B cell (primary cell): ENCODE results near the gene EYA4. TPM values are rescaled to one million over a fixed set of nuclear protein-coding genes. Genes with fewer than 3 reads are reported as not detected.

Source experiments
- ATAC-seq: fragments of 200-7000 bp; cut with Tn5 transposase; one replicate; pipeline ENCODE4 v1.10.0; 2021; ENCODE audit warnings: low read depth, mild to moderate bottlenecking, moderate number of reproducible peaks, moderate library complexity
- CTCF ChIA-PET: fragments of 350-600 bp; sonication (Branson Sonifier 250); formaldehyde crosslinking; loops from one replicate; lab custom pipeline; 2021; ENCODE audit warnings: antibody characterized with exemption, inconsistent platforms; lab: Charles Lee
- POLR2A ChIA-PET: fragments of 350-600 bp; sonication (Branson Sonifier 250); formaldehyde crosslinking; loops from one replicate; lab custom pipeline; 2021; ENCODE audit warnings: antibody characterized with exemption; lab: Charles Lee
- DNase-seq: peaks from one replicate; pipeline ENCODE4 v3.0.0; 2013
- H2AFZ ChIP-seq: 2 replicates; pipeline ENCODE4 v1.6.1; 2012; ENCODE audit warnings: mild to moderate bottlenecking, low read depth, low read length; ENCODE audit not compliant: insufficient read depth, poor library complexity, severe bottlenecking
- H3K27ac ChIP-seq, 2 donors: 1 replicate in 1 of 2; 2 replicates in 1 of 2; pipeline ENCODE4 v1.5.1; 2012 to 2013; ENCODE audit warnings: low read length in 2 of 2, mild to moderate bottlenecking in 2 of 2, moderate library complexity in 1 of 2
- H3K27me3 ChIP-seq, 4 experiments: fragments of 200-600 bp in 1 of 4; sonication (generic) in 1 of 4; replicated peaks in 1 of 4; 1 replicate in 2 of 4; 2 replicates in 2 of 4; pipeline versions ENCODE4 v1.6.1 to v1.7.0; 2013 to 2016; ENCODE audit warnings: low read length in 3 of 4, mild to moderate bottlenecking in 2 of 4, mixed read lengths in 1 of 4, moderate library complexity in 1 of 4; ENCODE audit not compliant: insufficient read depth in 4 of 4, control insufficient read depth in 3 of 4; ENCODE audit errors: control extremely low read depth in 1 of 4
- H3K36me3 ChIP-seq, 2 experiments: replicated peaks in 1 of 2; 1 replicate in 1 of 2; 2 replicates in 1 of 2; pipeline versions ENCODE4 v1.6.1 to v1.7.1; 2013; ENCODE audit warnings: low read length in 1 of 2; ENCODE audit not compliant: insufficient read depth in 2 of 2, control insufficient read depth in 1 of 2; ENCODE audit errors: control extremely low read depth in 1 of 2, extremely low read depth in 1 of 2
- H3K4me1 ChIP-seq, 2 donors: fragments of 200-600 bp in 1 of 2; sonication (generic) in 1 of 2; 1 replicate in 1 of 2; 2 replicates in 1 of 2; pipeline versions ENCODE4 v1.5.1 to v1.6.1; 2013 to 2017; ENCODE audit warnings: low read length in 2 of 2; ENCODE audit not compliant: control insufficient read depth in 2 of 2, insufficient read depth in 2 of 2
- H3K4me2 ChIP-seq: replicated peaks from 2 replicates; pipeline ENCODE3; 2012; ENCODE audit warnings: mild to moderate bottlenecking, low read depth, low read length; ENCODE audit not compliant: poor library complexity, severe bottlenecking
- H3K4me3 ChIP-seq, 5 experiments: fragments of 200-600 bp in 1 of 5; sonication (generic) in 1 of 5; 1 replicate in 3 of 5; 2 replicates in 2 of 5; pipeline versions ENCODE4 v1.5.1 to v1.7.0; 2011 to 2016; ENCODE audit warnings: low read length in 4 of 5, mild to moderate bottlenecking in 4 of 5, low read depth in 2 of 5, control low read depth in 1 of 5, moderate library complexity in 1 of 5; ENCODE audit not compliant: insufficient read depth in 1 of 5; ENCODE audit errors: control extremely low read depth in 1 of 5, extremely low read depth in 1 of 5
- H3K79me2 ChIP-seq: fragments of 200-600 bp; sonication (generic); one replicate; pipeline ENCODE4 v1.6.0; 2016; ENCODE audit warnings: low read length; ENCODE audit not compliant: control insufficient read depth, insufficient read depth
- H3K9ac ChIP-seq: fragments of 200-600 bp; sonication (generic); 2 replicates; pipeline ENCODE4 v1.6.1; 2017; ENCODE audit warnings: mild to moderate bottlenecking, low read length, moderate library complexity
- H3K9me3 ChIP-seq, 3 donors: one replicate each; pipeline versions ENCODE4 v1.6.1 to v1.7.1; 2013; ENCODE audit warnings: low read length in 2 of 3; ENCODE audit not compliant: control insufficient read depth in 2 of 3, insufficient read depth in 1 of 3; ENCODE audit errors: control extremely low read depth in 1 of 3
- H4K20me1 ChIP-seq: 2 replicates; pipeline ENCODE4 v1.6.0; 2012; ENCODE audit warnings: mild to moderate bottlenecking, low read length; ENCODE audit not compliant: insufficient read depth, control insufficient read depth, poor library complexity, severe bottlenecking
- H3K27ac Mint-ChIP-seq: one replicate; pipeline ENCODE4 v1.8.0; 2021; ENCODE audit warnings: mixed read lengths
- H3K27me3 Mint-ChIP-seq: one replicate; pipeline ENCODE4 v1.8.0; 2021; ENCODE audit warnings: mixed read lengths
- H3K4me1 Mint-ChIP-seq: one replicate; pipeline ENCODE4 v1.8.0; 2021; ENCODE audit warnings: mixed read lengths
- H3K4me3 Mint-ChIP-seq: one replicate; pipeline ENCODE4 v1.8.0; 2021; ENCODE audit warnings: mixed read lengths
- H3K9me3 Mint-ChIP-seq: one replicate; pipeline ENCODE4 v1.8.0; 2022; ENCODE audit warnings: mixed read lengths; ENCODE audit not compliant: insufficient read depth
- CTCF ChIP-seq: fragments of 200-600 bp; IDR thresholded peaks from one replicate; pipeline ENCODE4 v1.8.0; 2022; ENCODE audit warnings: antibody characterized with exemption, mild to moderate bottlenecking
- EZH2 ChIP-seq: IDR thresholded peaks from 2 replicates; pipeline ENCODE4 v1.6.1; 2012; ENCODE audit warnings: borderline replicate concordance, low read depth, mild to moderate bottlenecking, moderate library complexity, low read length; ENCODE audit not compliant: insufficient read depth, poor library complexity, severe bottlenecking
- WGBS: methylation state at CpG from one replicate; pipeline ENCODE4 v1.1.5; 2013; ENCODE audit warnings: missing lambda C conversion rate; ENCODE audit not compliant: insufficient coverage; 5-methylcytosine and 5-hydroxymethylcytosine counted together
- intact Hi-C: fragments of 100-400 bp; cut with micrococcal nuclease; formaldehyde crosslinking; loops from one replicate; pipeline ENCODE4 v1.10.0; 2022
- polyA plus RNA-seq: library from polyadenylated mRNA; depleted of rRNA; stranded (reverse); fragments of >200 nt; gene quantifications from 2 replicates; pipeline ENCODE4 v1.2.3, GENCODE V29; 2012
- total RNA-seq, 2 donors: library from RNA; stranded (reverse); fragments of 120-200 nt in 1 of 2; gene quantifications; 1 replicate in 1 of 2; 2 replicates in 1 of 2; pipeline versions ENCODE4 v1.2.3 to v1.2.4, GENCODE V29; 2013 to 2022

Gene EYA4
- total and polyA plus RNA-seq, 2 donors (not counting 1 experiment from before 2014, with no cell fraction given), result 0.49 TPM; not detected in 1

- Mint-ChIP-seq H3K27ac (no peak overlapping the region), H3K27me3 (peaks cover under 1% of the 10 kb centered on the region), H3K4me3 (no peak overlapping the region), H3K9me3 (no peaks in the 10 kb centered on the region), H3K4me1 (no peaks in the 10 kb centered on the region)
- no peak overlapping the region for H3K4me2 ChIP-seq
- CTCF ChIA-PET, result no interaction called here
- ATAC-seq (no peak), DNase-seq (no peak)
- H3K4me3 ChIP-seq, result no peak overlapping the region
- H3K27me3 ChIP-seq, result no peaks in the 10 kb centered on the region
- no CpG with 5 or more reads among the region's 2 CpGs for WGBS
- H3K9me3 ChIP-seq, result no peaks in the 10 kb centered on the region
- no peak for TF ChIP-seq EZH2
- no peak for TF ChIP-seq CTCF
- no peaks in the 10 kb centered on the region for H3K36me3 ChIP-seq
- no peak overlapping the region for H2AFZ ChIP-seq
- intact Hi-C loops, result no loop called here
- no peaks in the 10 kb centered on the region for H4K20me1 ChIP-seq
- no peak overlapping the region for H3K27ac ChIP-seq
- H3K79me2 ChIP-seq, result no peaks in the 10 kb centered on the region
- H3K4me1 ChIP-seq, result no peaks in the 10 kb centered on the region
- no peak overlapping the region for H3K9ac ChIP-seq
- POLR2A ChIA-PET, result no interaction called here
Measured at GRCh38 chr6:133467982-133468380, 226.8 kb downstream of the EYA4 start.

- H3K27me3 Mint-ChIP-seq, result no peaks in the 10 kb centered on the region
- Histone ChIP-seq H4K20me1 (no peaks in the 10 kb centered on the region), H3K79me2 (no peaks in the 10 kb centered on the region), H2AFZ (no peak overlapping the region), H3K9me3 (no peaks in the 10 kb centered on the region), H3K4me1 (no peaks in the 10 kb centered on the region), H3K27ac (no peak overlapping the region), H3K27me3 (no peaks in the 10 kb centered on the region), H3K4me2 (no peak overlapping the region), H3K9ac (no peak overlapping the region), H3K36me3 (no peaks in the 10 kb centered on the region), H3K4me3 (no peak overlapping the region)
- intact Hi-C loops, result no loop called here
- ChIA-PET CTCF (no interaction called here), POLR2A (no interaction called here)
- H3K4me3 Mint-ChIP-seq, result no peak overlapping the region
- TF ChIP-seq EZH2 (no peak), CTCF (no peak)
- DNase-seq (no peak), ATAC-seq (no peak)
- H3K9me3 Mint-ChIP-seq, result no peaks in the 10 kb centered on the region
- no peaks in the 10 kb centered on the region for H3K4me1 Mint-ChIP-seq
- H3K27ac Mint-ChIP-seq, result no peak overlapping the region
- 100% methylated on average over 5 of the region's 8 CpGs for WGBS
Measured at GRCh38 chr6:133468591-133468990, 227.4 kb downstream of the EYA4 start.
